Lower leg skin (tissue), 3 donors: ENCODE results near the gene TSPAN15.

ENCODE experiments used
- POLR2A ChIP-seq, 2 donors: fragments of 450-650 bp; IDR thresholded peaks; one replicate each; pipeline ENCODE4 v1.6.1; 2016 to 2017; ENCODE audit warnings: antibody characterized with exemption in 2 of 2, mild to moderate bottlenecking in 1 of 2, moderate library complexity in 1 of 2
- TF ChIP-seq, protein P1 (sequence below), 3 donors: fragments of 450-650 bp; IDR thresholded peaks; one replicate each; pipeline ENCODE4 v1.5.1; 2016; ENCODE audit warnings: antibody characterized with exemption in 3 of 3, mild to moderate bottlenecking in 3 of 3, moderate library complexity in 2 of 3

DNA sequence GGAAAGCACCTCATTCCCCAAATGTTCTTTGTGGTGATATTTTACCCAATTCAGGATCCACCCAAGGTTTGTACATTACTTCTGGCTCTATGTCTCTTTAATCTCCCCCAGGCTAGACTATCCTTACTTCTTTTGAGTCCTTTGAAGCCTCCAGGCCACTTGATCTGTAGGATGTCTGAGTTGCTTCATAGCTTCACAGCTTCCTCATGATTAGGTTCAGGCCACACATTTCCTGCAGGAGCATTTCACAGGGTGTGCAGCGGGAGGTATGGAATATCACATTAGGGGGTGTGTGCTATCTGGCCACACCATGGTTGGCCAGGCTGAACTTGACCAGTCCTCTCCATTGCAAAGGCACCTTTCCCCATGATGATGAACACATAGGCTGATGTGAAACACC is 18.7 kb downstream of the TSPAN15 start:
- TF ChIP-seq, protein P1, sequence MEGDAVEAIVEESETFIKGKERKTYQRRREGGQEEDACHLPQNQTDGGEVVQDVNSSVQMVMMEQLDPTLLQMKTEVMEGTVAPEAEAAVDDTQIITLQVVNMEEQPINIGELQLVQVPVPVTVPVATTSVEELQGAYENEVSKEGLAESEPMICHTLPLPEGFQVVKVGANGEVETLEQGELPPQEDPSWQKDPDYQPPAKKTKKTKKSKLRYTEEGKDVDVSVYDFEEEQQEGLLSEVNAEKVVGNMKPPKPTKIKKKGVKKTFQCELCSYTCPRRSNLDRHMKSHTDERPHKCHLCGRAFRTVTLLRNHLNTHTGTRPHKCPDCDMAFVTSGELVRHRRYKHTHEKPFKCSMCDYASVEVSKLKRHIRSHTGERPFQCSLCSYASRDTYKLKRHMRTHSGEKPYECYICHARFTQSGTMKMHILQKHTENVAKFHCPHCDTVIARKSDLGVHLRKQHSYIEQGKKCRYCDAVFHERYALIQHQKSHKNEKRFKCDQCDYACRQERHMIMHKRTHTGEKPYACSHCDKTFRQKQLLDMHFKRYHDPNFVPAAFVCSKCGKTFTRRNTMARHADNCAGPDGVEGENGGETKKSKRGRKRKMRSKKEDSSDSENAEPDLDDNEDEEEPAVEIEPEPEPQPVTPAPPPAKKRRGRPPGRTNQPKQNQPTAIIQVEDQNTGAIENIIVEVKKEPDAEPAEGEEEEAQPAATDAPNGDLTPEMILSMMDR (IDR thresholded peaks at IDR 0.05): no peak
- no peak for TF ChIP-seq POLR2A (IDR thresholded peaks at IDR 0.05)
